ENCODE results near the gene C17orf67. TPM values are rescaled to one million over a fixed set of nuclear protein-coding genes. Genes with fewer than 3 reads are reported as not detected.
"Not testable (repeated sequence)": the region's sequence is repeated elsewhere in the genome, so short reads cannot be mapped to it uniquely, and the experiment has no call there.

Gene C17orf67
- total and polyA plus RNA-seq, 2 experiments from 2014 or later, result 1.0 to 3.7 TPM

- H2AFZ ChIP-seq, result no peak overlapping the region
- no peak for DNase-seq (ENCODE audit: low spot score)
These were observed 71.6 kb downstream of the C17orf67 start for GRCh38 chr17:56762144-56762543.

GRCh38 chr17:56761387-56761786 lies 72.3 kb downstream of the C17orf67 start:
- no peak overlapping the region for H3K4me2 ChIP-seq
- H3K9me2 ChIP-seq (ENCODE audit: insufficient read depth), result no peaks in the 10 kb centered on the region
- Mint-ChIP-seq H3K27ac (no peak overlapping the region), H3K36me3 (ENCODE audit: low read depth) (no peaks in the 10 kb centered on the region), H3K9me3 (no peaks in the 10 kb centered on the region; the same call in 2 of the 3 replicates), H3K27me3 (ENCODE audit: insufficient read depth, low read depth, poor library complexity) (peaks cover 1% of the 10 kb centered on the region), H3K4me1 (no peaks in the 10 kb centered on the region; the same call in 2 of the 3 replicates), H3K4me3 (no peak overlapping the region)
- no peaks in the 10 kb centered on the region for H3K27me3 ChIP-seq (ENCODE audit: insufficient read depth)
- no peaks in the 10 kb centered on the region for H3K4me1 ChIP-seq (ENCODE audit: insufficient read depth)
- no peaks in the 10 kb centered on the region for H3F3A ChIP-seq (replicated peaks; ENCODE audit: low read depth)
- no peak overlapping the region for H2AFZ ChIP-seq
- TF ChIP-seq REST (IDR thresholded peaks at IDR 0.05; ENCODE audit: unreplicated experiment), result no peak
- no peak for TF ChIP-seq CTCF (conservative IDR thresholded peaks at IDR 0.05; ENCODE audit: low read depth in 2 of 2)
- TF ChIP-seq CREB1 (CRISPR knock-in tag; IDR thresholded peaks at IDR 0.05; ENCODE audit: low read depth), result no peak
- no peak for TF ChIP-seq STAT1 (IDR thresholded peaks at IDR 0.05; ENCODE audit: unreplicated experiment)
- no peak for TF ChIP-seq JUNB (IDR thresholded peaks at IDR 0.05; ENCODE audit: unreplicated experiment)
- no peak for TF ChIP-seq ZNF331 (CRISPR knock-in tag; IDR thresholded peaks at IDR 0.05; ENCODE audit: low read depth)
- TF ChIP-seq NANOG (IDR thresholded peaks at IDR 0.05; ENCODE audit: borderline replicate concordance), result no peak
- no peak for TF ChIP-seq EZH2phosphoT487 (IDR thresholded peaks at IDR 0.05; ENCODE audit: unreplicated experiment)
- TF ChIP-seq POLR2AphosphoS5 (IDR thresholded peaks at IDR 0.05; ENCODE audit: low read depth), result no peak
- TF ChIP-seq EZH2 (IDR thresholded peaks at IDR 0.05; ENCODE audit: low read depth, unreplicated experiment), result no peak
- no peak for TF ChIP-seq ETS1 (IDR thresholded peaks at IDR 0.05)
- ATAC-seq (no peak), DNase-seq (ENCODE audit: low spot score) (no peak)
- no peaks in the 10 kb centered on the region for H4K20me1 ChIP-seq (replicated peaks; ENCODE audit: insufficient read depth)
- no peak overlapping the region for H3K4me3 ChIP-seq
- no peaks in the 10 kb centered on the region for H3K36me3 ChIP-seq (ENCODE audit: insufficient read depth)
- no peak overlapping the region for H3K27ac ChIP-seq (ENCODE audit: low read depth)
- no peaks in the 10 kb centered on the region for H3K79me2 ChIP-seq (replicated peaks; ENCODE audit: insufficient read depth)

More at GRCh38 chr17:56762144-56762543, 71.6 kb downstream of the C17orf67 start:
- Mint-ChIP-seq H3K36me3 (ENCODE audit: low read depth) (no peaks in the 10 kb centered on the region), H3K4me1 (no peaks in the 10 kb centered on the region; the same call in 2 of the 3 replicates), H3K4me3 (no peak overlapping the region), H3K9me3 (no peaks in the 10 kb centered on the region; the same call in 2 of the 3 replicates), H3K27me3 (ENCODE audit: insufficient read depth, low read depth, poor library complexity) (no peaks in the 10 kb centered on the region), H3K27ac (no peak overlapping the region)
- Histone ChIP-seq H3K36me3 (ENCODE audit: insufficient read depth) (no peaks in the 10 kb centered on the region), H3K9me2 (ENCODE audit: insufficient read depth) (no peaks in the 10 kb centered on the region), H4K20me1 (replicated peaks; ENCODE audit: insufficient read depth) (no peaks in the 10 kb centered on the region), H3F3A (replicated peaks; ENCODE audit: low read depth) (no peaks in the 10 kb centered on the region), H3K4me3 (no peak overlapping the region), H3K4me2 (no peak overlapping the region), H3K27ac (ENCODE audit: low read depth) (no peak overlapping the region), H3K79me2 (replicated peaks; ENCODE audit: insufficient read depth) (no peaks in the 10 kb centered on the region), H3K4me1 (ENCODE audit: insufficient read depth) (no peaks in the 10 kb centered on the region), H3K27me3 (ENCODE audit: insufficient read depth) (no peaks in the 10 kb centered on the region)
- no peak for ATAC-seq
- TF ChIP-seq POLR2AphosphoS5 (IDR thresholded peaks at IDR 0.05; ENCODE audit: low read depth) (no peak), STAT1 (IDR thresholded peaks at IDR 0.05; ENCODE audit: unreplicated experiment) (no peak), ZNF114 (CRISPR knock-in tag; IDR thresholded peaks at IDR 0.05) (no peak), CTCF (conservative IDR thresholded peaks at IDR 0.05; ENCODE audit: low read depth in 2 of 2) (no peak)

GRCh38 chr17:56757611-56758010 lies 76.1 kb downstream of the C17orf67 start:
- not testable (repeated sequence) for H3K9me3 Mint-ChIP-seq; H3K36me3 ChIP-seq (ENCODE audit: insufficient read depth); ATAC-seq; H3F3A ChIP-seq (replicated peaks; ENCODE audit: low read depth); H4K20me1 ChIP-seq (replicated peaks; ENCODE audit: insufficient read depth); H3K27me3 ChIP-seq (ENCODE audit: insufficient read depth); H3K27me3 Mint-ChIP-seq (ENCODE audit: insufficient read depth, low read depth, poor library complexity); H3K4me3 ChIP-seq; H3K9me2 ChIP-seq (ENCODE audit: insufficient read depth); H2AFZ ChIP-seq; H3K4me2 ChIP-seq; H3K4me1 ChIP-seq (ENCODE audit: insufficient read depth); DNase-seq (ENCODE audit: low spot score); H3K4me1 Mint-ChIP-seq; H3K27ac Mint-ChIP-seq; H3K4me3 Mint-ChIP-seq; H3K79me2 ChIP-seq (replicated peaks; ENCODE audit: insufficient read depth); H3K27ac ChIP-seq (ENCODE audit: low read depth); H3K36me3 Mint-ChIP-seq (ENCODE audit: low read depth)

Data from GM23338 (cell line).